ENCODE measurements around the gene TSPYL1.
"Not testable (repeated sequence)": the region's sequence is repeated elsewhere in the genome, so short reads cannot be mapped to it uniquely, and the experiment has no call there.

Gene TSPYL1

GRCh38 chr6:116279232-116280160, at the start of gene TSPYL1:
Gene TSPYL1 (minus strand): TSS chr6:116279930. CDS start chr6:116279830, 100 bp downstream.
- peak; percentile 92 for DNase-seq (ENCODE audit: low spot score)

GRCh38 chr6:116329156-116329555, 49.4 kb upstream of the TSPYL1 start:
- no peak for DNase-seq (ENCODE audit: low spot score)

- no peak for DNase-seq (ENCODE audit: low spot score)
These were observed 48.8 kb upstream of the TSPYL1 start for GRCh38 chr6:116328528-116328903.

GRCh38 chr6:116327803-116328527, 48.2 kb upstream of the TSPYL1 start:
- no peak for DNase-seq (ENCODE audit: low spot score)

GRCh38 chr6:116326996-116327395, 47.3 kb upstream of the TSPYL1 start:
- no peak for DNase-seq (ENCODE audit: low spot score)

- DNase-seq (ENCODE audit: low spot score) = no peak
These were observed 46.5 kb upstream of the TSPYL1 start for GRCh38 chr6:116326181-116326671.

GRCh38 chr6:116325634-116326132, 46.0 kb upstream of the TSPYL1 start:
- DNase-seq (ENCODE audit: low spot score) = not testable (repeated sequence)

GRCh38 chr6:116323863-116324262, 44.1 kb upstream of the TSPYL1 start:
- no peak for DNase-seq (ENCODE audit: low spot score)

- DNase-seq (ENCODE audit: low spot score) = not testable (repeated sequence)
These were observed 42.2 kb upstream of the TSPYL1 start for GRCh38 chr6:116321933-116322332.

GRCh38 chr6:116316772-116317467, 37.2 kb upstream of the TSPYL1 start:
- DNase-seq (ENCODE audit: low spot score) = no peak

- no peak for DNase-seq (ENCODE audit: low spot score)
These were observed 35.1 kb upstream of the TSPYL1 start for GRCh38 chr6:116314878-116315277.

GRCh38 chr6:116314218-116314617, 34.5 kb upstream of the TSPYL1 start:
- no peak for DNase-seq (ENCODE audit: low spot score)

GRCh38 chr6:116313101-116313776, 33.5 kb upstream of the TSPYL1 start:
- no peak for DNase-seq (ENCODE audit: low spot score)

GRCh38 chr6:116309657-116310056, 29.9 kb upstream of the TSPYL1 start:
- DNase-seq (ENCODE audit: low spot score) = no peak

- no peak for DNase-seq (ENCODE audit: low spot score)
These were observed 29.3 kb upstream of the TSPYL1 start for GRCh38 chr6:116309001-116309400.

- no peak for DNase-seq (ENCODE audit: low spot score)
These were observed 27.9 kb upstream of the TSPYL1 start for GRCh38 chr6:116307633-116308032.

- DNase-seq (ENCODE audit: low spot score) = no peak
These were observed 27.3 kb upstream of the TSPYL1 start for GRCh38 chr6:116307001-116307400.

GRCh38 chr6:116304538-116305097, 24.9 kb upstream of the TSPYL1 start:
- no peak for DNase-seq (ENCODE audit: low spot score)

- no peak for DNase-seq (ENCODE audit: low spot score)
These were observed 21.4 kb upstream of the TSPYL1 start for GRCh38 chr6:116301104-116301503.

- no peak for DNase-seq (ENCODE audit: low spot score)
These were observed 20.8 kb upstream of the TSPYL1 start for GRCh38 chr6:116300566-116300965.

- DNase-seq (ENCODE audit: low spot score) = no peak
These were observed 19.2 kb upstream of the TSPYL1 start for GRCh38 chr6:116298973-116299372.
